K562 (cell line): ENCODE measurements around the gene PIK3C2B.

Source experiments
- ATF2 ChIP-seq: sonication (generic); formaldehyde crosslinking; IDR thresholded peaks from 2 replicates; pipeline ENCODE4 v1.8.1; 2022; ENCODE audit warnings: missing genetic modification reagents
- LCOR ChIP-seq: sonication (generic); formaldehyde crosslinking; IDR thresholded peaks from 2 replicates; pipeline ENCODE4 v1.8.0; 2022; ENCODE audit warnings: mild to moderate bottlenecking, missing genetic modification reagents
- NR2F6 ChIP-seq: fragments of 450-650 bp; formaldehyde crosslinking; IDR thresholded peaks from 2 replicates; pipeline ENCODE4 v1.4.0; 2020; ENCODE audit warnings: mild to moderate bottlenecking

GRCh38 chr1:204455831-204456145 is 38.8 kb downstream of the PIK3C2B start:
- TF ChIP-seq NR2F6 (CRISPR knock-in tag), result no peak
- TF ChIP-seq ATF2 (CRISPR knock-in tag), result no peak
- no peak for TF ChIP-seq LCOR (CRISPR knock-in tag)
